GM21723 (cell line): Measurements from ENCODE around the gene PRICKLE4.
"Not testable (repeated sequence)": the region's sequence is repeated elsewhere in the genome, so short reads cannot be mapped to it uniquely, and the experiment has no call there.

Source experiments
- ATAC-seq: cut with Tn5 transposase; IDR thresholded peaks from one replicate; pipeline ENCODE4 v1.9.1; 2021; ENCODE audit warnings: mild to moderate bottlenecking, moderate library complexity; ENCODE audit not compliant: unreplicated experiment

The PRICKLE4 gene

DNA sequence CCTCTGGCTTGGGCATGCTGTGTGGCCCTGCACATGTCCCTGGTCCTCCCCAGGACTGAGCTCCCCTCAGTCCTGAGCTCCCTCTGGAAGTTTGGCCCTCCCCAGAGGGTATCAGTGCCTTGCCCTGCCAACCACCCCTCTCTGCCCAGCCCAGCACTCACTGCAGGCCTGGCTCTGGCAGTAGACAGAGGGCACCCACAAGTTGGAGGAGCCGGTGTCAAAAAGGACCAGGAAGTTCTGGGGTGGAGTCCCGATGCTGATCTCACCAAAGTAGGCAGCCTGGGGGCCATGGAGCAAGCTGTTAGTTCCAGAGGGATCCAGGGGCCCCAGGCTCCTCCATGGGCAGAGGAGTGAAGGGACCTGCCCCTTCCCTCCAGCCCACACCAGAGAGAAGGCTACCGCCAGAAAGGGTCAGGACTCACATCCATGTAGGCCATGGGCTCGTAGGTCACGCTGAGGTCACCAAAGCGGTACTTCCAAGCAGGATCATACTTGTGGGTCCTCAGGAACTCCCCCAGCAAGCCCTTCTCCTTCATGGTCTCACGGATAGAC is 36.3 kb upstream of the PRICKLE4 start:
- no peak for ATAC-seq

DNA sequence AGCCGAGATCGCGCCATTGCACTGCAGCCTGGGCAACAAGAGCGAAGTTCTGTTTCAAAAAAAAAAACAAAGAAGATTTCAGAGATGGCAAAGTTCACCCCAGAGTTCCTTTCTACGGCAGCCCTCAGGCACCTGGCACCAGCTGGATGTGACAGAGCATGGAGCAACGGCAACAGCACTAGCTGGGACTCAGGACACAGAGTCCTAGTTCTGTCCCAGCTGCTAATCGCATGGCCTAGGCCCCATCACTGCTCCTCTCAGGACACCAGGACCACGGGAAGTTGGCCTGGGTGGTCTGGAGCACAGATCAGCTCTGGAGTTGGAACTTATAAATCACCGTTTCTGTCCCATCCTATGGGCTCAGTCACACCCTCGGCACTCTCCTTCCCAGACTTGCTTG is 34.5 kb upstream of the PRICKLE4 start:
- no peak for ATAC-seq

- no peak for ATAC-seq
Observed at GRCh38 chr6:41747256-41748101, 33.1 kb upstream of the PRICKLE4 start, which contains the start of gene PGC. TSS of gene PGC (minus strand) at chr6:41747397. CDS start at chr6:41747334, 63 bp downstream.

GRCh38 chr6:41748102-41748477 is 32.5 kb upstream of the PRICKLE4 start:
- no peak for ATAC-seq

DNA sequence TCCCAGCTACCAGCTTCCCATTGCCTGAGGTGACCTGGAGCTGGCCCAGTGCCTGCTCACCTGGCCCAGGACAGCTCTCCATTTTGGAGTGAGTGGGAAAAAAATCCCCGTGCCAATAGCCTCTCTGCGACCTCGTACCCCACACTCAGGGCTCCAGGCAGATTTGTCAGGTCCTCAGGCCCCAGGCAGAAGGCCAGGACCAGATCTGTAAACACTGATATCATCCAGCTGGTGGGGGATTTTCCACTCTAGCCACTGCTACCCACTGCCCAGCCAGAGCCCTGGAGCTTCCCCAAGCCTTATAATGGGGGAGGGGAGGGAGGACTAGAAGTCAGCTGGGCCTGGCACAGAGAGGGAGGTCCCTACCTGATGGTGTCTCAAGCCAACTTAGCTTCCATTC is 32.0 kb upstream of the PRICKLE4 start:
- no peak for ATAC-seq

DNA sequence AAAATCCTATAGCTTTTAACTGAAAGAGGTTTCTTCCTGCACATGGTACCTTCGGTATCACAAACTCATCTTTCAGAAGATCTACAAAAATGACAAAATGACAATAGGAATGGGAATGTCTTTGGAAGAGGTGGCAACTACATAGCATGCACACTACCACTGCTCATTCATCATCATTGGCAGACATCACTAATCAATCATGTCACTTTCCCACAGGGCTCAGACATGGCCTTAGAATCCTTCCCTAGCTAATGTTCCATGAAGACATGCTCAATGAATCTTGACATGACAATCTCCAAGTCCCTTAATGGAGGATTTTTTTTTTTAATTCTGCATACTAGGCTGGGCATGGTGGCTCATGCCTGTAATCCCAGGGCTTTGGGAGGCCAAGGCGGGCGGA is 30.2 kb upstream of the PRICKLE4 start:
- ATAC-seq = no peak

DNA sequence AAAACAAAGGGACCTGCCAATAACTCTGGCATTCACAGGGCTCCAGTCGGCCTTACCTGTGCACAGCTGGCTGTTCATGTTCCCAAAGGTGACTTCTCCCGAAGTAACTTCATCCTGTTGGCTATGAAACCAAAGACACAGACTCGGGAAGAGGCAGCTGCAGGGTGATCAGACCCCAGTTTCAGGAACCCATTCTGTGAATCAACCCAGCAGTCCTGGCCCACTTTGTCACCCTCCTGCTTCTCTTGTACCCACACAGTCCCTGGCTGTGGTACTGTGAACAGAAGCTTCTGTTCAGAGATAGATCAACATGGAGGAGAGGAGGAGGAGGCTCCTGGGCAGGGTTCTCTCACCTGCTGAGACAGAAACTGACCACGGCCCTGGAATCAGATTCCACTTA is 24.7 kb upstream of the PRICKLE4 start:
- ATAC-seq = no peak

GRCh38 chr6:41756354-41756753 is 24.2 kb upstream of the PRICKLE4 start:
- no peak for ATAC-seq

- ATAC-seq = no peak
Observed at GRCh38 chr6:41757271-41757670, 23.3 kb upstream of the PRICKLE4 start.

DNA sequence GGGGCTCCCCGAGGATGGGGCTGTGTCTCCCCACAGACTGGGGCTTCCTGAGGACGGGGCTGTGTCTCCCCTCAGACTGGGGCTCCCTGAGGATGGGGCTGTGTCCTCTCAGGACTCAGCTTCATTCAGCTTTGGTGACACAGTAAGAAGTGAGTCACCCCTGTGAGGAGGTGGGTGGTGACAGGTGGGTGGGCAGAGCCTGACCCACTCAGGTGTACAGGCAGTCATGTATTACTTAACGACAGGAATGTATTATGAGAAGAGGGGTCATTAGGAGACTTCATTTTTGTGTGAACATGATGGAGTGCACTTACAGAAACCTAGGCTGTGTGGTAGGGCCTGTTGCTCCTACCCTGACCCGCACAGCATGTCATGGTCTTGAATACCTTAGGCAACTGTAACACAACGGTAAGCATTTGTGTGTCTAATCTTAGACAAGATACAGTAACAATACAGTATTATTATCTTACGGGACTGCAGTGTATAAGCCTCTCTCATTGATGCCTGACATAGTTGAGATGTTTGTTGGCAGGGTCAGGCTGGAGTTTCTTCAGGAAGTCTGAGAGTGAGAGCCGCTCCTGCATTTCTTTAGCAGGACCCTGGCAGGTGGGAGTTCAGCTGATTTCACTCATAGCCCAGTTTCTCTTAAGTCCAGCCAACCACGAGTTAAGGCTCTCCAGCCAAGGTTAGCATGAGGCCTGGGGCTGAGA is 22.5 kb upstream of the PRICKLE4 start:
- ATAC-seq = no peak

GRCh38 chr6:41758641-41759035 is 21.9 kb upstream of the PRICKLE4 start:
- no peak for ATAC-seq

GRCh38 chr6:41759106-41759904 is 21.3 kb upstream of the PRICKLE4 start:
- no peak for ATAC-seq

DNA sequence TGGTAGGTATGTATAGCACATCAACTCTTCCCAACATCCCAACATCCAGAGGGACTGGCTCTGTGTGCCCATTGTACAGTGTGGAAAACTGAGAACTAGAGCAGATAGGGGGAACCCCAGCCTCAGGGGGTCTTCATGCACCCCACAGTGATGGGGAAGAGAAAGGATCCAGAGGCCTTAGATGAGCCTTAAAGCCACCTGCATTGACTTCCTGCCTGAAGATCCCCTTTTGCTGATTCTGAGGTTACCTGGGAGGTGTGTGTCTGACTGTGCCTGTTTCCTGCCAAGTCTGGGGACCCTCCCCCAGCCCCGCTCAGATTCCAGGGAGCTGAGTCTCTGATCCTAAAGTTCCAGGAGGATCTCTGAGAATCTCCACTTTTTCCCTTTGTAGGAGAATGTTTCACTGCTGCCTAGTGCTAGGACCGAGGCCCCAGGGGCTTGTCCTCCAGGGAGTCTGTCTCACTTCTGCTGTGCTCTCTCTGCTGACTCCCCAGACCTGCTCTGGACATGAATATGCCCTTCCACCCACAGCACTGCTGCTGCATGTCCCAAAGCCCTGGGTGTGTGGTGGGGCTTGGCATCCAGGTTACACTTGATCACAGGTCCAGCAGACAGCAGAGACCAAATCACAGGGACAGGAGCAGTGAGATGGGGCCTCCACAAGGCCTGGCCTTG is 20.5 kb upstream of the PRICKLE4 start:
- no peak for ATAC-seq

DNA sequence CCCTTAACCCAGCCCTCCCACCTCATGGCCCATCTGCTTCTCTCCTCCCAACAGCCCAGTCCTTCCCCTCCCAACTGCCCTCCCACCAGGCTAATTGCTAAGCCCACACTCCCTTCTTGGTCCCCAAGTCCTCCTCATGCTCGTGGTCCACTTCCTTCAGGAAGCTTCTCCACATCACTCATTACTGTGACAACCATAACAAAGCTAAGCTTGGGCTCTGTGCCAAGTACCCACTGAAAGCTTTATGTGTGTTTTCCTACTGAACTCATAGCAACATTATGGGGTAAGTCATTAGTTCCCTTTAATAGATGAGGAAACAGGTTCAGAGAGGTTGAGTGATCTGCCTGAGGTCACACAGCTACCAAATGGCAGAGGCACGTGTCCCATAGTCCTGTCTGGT is 17.1 kb upstream of the PRICKLE4 start:
- no peak for ATAC-seq

- ATAC-seq = not testable (repeated sequence)
Observed at GRCh38 chr6:41766043-41766664, 14.4 kb upstream of the PRICKLE4 start.

- ATAC-seq = no peak
Observed at GRCh38 chr6:41767112-41767833, 13.3 kb upstream of the PRICKLE4 start.

- ATAC-seq = no peak
Observed at GRCh38 chr6:41768545-41769308, 11.9 kb upstream of the PRICKLE4 start.

DNA sequence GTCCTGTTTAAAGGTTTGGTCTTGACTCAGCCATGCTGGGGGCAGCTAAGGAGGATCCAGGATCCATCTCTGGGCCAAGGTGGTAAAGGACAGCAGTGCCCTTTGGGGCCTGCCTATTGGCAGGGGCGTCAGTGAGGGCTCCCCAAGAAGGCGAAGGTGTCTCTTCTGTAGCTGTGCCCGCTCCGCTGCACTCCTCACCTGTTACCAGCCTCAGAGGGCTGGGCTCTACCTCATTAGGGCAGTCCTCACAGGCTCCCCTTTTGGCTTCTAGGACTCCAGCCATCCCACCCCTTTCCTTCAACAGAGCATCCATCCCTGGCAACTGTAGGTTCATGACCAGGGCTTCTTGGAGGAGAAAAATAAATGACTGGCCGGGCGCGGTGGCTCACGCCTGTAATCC is 11.2 kb upstream of the PRICKLE4 start:
- ATAC-seq = no peak
